Measurements from ENCODE around the gene PARM1.

PARM1 gene

DNA sequence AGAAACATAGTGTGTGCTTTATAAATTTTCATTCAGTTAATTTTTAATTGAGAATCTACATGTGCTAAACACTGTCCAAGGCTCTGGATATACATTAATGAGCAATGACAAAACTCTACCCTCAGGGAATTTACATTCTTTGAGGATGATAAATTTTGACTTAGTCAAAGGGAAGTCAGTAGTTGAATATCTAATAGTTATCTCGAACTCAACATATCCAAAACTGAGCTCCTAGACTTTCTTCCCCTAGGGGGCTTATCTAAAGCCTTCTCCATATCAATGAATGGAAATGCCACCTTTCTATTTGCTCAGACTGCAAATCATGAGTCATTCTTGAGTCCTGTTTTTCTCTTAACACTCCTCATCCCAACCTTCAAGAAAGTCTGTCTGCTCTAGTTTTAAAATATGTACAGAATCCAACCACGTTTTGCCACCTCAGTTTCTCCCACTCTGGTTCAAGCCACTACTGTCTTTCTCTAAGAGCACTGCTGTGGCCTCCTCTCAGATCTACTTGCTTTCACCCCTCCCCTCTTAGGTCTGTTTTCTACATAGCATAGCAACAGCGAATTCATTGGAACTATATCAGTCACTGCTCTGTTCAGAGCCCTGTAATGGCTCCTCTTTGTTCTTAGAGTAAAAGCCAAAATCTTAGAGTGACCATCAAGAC lies 9.5 kb downstream of the PARM1 start:
- DNase-seq (ENCODE audit: low read depth in 1 of 2, low spot score in 1 of 2), result no peak

DNA sequence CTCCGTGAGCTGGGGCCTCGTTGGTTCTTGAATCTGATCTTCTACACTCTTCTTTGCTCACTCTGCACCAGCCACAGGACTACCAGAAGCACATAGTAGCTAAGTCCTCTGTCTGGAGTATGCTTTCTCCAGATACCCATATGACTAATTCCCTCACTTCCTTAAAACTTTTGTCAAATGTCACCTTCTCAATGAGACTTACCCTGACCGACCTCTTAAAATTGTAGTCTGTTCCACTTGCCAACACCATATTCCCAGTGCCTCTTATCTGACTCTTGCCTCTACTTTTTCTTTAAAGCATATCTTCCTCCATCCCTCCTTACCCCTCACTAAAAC lies 10.0 kb downstream of the PARM1 start:
- no peak for DNase-seq (ENCODE audit: low read depth in 1 of 2, low spot score in 1 of 2)

DNA sequence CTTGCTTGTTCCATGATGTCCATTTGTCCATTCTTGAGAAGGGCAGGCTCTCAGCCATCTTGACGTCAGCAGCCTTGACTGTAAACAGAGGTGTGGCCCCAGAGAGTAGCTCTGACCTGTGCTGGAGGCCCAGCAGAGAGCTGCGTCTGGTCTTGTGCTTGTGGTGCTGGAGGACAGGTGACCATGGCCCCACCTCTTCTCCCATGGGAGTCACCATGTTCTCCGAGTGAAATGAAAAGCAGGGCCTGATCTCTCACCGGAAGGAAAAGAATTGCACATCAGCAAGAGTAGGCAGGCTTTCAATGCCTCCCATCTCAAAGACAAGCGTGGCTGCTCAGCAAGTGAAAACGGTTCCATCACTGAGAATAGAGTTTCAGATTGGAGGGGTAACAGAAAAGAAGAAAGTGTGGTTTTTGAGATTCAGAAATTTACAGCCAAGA lies 11.5 kb downstream of the PARM1 start:
- no peak for DNase-seq (ENCODE audit: low read depth in 1 of 2, low spot score in 1 of 2)

DNA sequence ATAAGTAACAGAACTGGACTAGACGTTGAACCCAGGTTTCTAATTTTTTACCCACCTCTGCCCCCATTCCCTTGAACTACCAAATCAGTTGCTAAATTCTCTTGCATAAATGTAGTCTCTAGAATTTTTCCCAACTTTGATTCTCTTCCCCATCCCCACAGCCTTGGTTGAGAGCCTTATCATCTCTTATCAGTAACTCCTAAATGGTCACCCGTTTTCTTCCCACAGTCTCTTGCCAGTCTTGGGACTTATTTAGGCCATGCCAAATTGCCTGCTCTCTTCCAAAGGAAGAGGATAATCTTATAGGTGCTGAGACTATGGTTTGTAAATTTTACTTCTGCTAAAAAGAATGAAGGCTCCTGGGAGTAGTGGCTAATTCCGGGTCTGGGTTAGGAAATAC lies 13.3 kb downstream of the PARM1 start:
- DNase-seq (ENCODE audit: low read depth in 1 of 2, low spot score in 1 of 2), result no peak

DNA sequence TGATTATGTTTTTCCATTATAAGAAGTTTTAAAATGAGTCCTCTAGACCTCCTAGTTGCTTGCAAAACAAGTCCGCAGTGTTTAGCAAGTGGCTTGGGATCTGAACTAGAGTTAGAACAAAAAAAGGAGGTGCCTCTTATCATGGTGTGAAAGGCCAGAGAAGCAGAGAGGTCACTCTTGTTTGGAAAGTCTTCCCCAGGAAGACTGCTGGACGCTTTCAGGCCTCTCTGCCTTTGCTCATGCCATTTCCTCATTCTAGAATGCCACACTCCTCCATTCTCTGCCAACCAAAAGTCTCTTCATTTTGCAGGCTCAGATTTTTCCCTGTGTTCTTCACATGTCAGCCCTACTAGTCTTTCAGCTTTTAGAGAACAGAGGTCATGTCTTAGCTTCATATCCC lies 14.9 kb downstream of the PARM1 start:
- no peak for DNase-seq (ENCODE audit: low read depth in 1 of 2, low spot score in 1 of 2)

DNA sequence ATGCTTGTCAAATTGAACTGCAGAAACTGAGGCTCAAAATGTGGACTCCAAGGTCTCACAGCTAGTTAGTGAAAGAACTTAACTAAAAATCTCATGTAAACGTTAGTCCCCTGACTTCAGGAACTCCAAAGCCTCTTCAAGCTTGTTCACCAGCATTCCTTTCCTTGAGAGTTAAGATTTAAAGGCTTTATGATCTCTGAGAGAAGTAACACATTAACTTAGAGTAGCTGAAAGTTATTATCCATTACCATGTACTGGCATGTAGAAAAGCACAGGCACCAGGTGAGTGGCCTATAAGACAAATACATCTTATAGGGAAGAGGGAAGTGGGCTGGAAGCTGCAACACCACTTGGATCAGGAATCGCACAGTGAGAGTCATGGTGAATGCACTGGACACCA lies 15.3 kb downstream of the PARM1 start:
- DNase-seq (ENCODE audit: low read depth in 1 of 2, low spot score in 1 of 2), result no peak

DNA sequence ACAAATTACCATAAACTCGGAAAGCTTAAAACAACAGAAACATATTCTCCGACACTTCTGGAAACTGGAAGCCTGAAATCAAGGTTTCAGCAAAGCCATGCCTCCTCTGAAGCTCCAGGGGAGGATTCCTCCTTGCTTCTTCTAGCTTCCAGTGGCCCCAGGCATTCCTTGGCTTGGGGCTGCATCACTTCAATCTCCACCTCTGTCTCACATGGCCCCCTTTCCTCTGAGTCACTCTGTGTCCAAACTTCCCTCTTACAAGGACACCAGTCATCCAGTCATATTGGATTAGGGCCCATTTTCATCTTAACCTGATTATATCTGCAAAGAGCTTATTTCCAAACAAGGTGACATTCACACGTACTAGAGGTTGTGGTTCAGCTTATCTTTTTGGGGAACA lies 17.3 kb downstream of the PARM1 start:
- no peak for DNase-seq (ENCODE audit: low read depth in 1 of 2, low spot score in 1 of 2)

DNA sequence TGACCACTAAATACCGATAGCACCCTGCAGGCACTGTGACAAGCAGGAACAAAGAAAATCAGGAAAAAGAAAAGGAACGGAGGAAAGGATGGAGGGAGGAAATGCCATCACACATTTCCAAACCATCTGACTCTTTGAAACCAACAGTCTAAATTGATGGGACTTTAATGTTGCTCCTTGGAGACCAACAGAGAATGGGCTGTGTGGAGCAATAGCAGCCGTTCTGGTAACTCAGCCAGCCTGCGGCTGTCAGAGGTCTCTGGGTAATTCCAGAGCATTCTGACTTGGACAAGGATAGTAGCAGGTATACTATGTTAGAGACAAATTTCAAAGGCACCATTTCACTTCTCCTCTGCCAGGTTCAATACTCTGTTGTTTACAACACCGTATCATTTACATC lies 18.0 kb downstream of the PARM1 start:
- DNase-seq (ENCODE audit: low read depth in 1 of 2, low spot score in 1 of 2), result no peak

DNA sequence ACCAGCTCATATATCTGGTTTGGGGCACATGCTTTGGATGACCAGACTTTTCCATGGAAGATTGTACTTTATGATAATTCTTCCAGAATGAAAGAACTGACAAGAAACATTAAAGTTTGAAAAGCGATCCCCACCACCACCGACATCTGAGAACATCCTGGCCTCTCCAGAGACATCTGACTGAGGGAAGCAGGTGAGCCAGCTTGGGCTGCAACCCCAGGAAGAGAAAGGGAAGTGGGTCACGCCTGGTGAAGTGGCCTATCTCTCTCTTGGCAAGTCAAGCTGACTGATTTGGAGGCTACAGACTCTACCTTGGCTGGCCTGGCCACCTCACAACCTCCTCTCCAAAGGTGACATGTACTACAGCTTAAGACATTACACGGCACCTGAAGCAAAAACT lies 20.7 kb downstream of the PARM1 start:
- no peak for DNase-seq (ENCODE audit: low read depth in 1 of 2, low spot score in 1 of 2)

DNA sequence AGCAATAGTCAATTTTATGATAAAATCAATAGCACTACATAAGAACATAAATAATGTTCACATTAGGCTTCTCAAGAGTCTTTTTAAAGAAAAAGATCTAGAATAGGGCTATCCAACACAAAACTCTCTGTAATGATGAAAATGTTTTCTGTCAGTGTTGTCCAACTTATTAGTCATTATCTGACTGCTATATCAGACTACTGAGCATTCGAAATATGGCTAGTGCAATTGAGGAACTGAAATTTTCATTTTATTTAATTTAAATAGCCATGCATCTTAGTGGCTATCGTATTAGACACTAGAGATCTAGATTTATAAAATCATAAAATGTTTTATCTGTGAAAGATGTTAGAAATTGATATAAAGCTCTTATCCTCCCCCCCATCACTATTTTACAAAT lies 26.0 kb downstream of the PARM1 start:
- DNase-seq (ENCODE audit: low read depth in 1 of 2, low spot score in 1 of 2), result no peak

DNA sequence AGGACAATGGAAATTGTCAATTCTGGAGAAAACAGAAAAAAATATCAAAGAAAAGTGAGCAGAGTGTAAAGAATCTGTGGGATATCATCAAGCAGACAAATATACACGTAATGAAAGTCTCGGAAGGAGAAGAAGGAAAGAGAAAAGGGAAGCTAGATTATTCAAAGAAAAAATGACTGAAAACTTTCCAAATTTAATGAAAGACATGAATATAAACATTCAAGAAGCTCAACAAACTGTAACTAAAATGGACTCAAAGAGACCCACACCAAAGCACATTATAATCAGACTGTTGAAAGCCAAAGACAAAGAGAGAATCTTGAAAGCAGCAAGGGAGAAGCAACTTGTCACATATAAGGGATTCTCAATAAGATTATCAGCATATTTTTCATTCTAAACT lies 28.3 kb downstream of the PARM1 start:
- DNase-seq (ENCODE audit: low read depth in 1 of 2, low spot score in 1 of 2), result no peak

DNA sequence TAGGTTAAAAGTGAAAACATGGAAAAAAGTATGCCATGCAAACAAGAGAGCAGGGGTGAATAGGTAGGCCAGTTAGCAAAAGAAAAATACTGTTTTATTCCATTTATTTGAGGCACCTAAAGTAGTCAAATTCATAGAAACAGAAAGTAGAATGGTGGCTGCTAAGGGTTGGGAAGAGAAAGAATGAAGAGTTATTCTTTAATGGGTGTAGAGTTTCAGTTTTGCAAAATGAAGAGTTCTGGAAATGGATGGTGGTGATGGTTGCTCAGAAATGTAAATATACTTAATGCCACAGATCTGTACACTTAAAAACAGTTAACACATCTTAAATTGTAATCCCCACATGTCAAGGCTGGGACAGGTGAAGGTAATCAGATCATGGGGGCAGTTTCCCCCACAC lies 29.7 kb downstream of the PARM1 start:
- DNase-seq (ENCODE audit: low read depth in 1 of 2, low spot score in 1 of 2), result no peak

DNA sequence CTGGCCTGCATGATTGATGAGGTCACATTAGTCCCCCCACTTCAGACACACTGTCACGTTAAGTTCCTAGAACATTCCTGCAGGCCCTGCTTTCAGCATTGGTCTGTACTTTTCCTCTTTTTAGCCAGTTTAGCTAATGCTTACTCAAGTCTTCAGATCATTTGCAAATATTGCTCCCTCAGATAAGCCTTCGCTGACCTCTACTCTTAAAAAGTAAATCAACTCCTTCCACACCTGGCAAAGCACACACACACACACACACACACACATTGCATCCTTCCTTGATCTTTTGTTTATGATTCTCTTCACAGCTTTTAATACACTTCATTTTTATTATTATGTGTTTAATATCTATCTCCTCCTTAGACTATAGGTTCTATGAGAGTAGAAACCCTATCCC lies 31.4 kb downstream of the PARM1 start:
- no peak for DNase-seq (ENCODE audit: low read depth in 1 of 2, low spot score in 1 of 2)

DNA sequence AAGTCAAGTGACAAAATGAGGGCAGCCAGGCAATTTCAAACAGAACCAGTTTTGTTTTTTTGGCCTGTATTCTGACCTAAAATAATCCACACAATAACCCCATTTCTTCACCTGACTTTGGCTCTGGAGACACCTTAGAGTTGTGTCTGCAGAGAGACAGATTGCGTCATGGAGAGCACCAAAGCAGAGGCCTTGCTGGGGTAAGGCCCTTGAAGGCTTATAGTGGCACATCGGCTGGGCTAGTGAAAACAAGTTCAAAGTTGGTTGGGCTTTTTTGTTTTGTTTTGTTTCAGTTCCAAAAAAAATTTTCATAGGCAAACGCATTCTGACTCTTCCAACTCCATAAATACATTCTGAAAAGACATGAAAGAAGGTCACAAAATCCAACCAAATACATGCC lies 34.4 kb downstream of the PARM1 start:
- no peak for DNase-seq (ENCODE audit: low read depth in 1 of 2, low spot score in 1 of 2)

DNA sequence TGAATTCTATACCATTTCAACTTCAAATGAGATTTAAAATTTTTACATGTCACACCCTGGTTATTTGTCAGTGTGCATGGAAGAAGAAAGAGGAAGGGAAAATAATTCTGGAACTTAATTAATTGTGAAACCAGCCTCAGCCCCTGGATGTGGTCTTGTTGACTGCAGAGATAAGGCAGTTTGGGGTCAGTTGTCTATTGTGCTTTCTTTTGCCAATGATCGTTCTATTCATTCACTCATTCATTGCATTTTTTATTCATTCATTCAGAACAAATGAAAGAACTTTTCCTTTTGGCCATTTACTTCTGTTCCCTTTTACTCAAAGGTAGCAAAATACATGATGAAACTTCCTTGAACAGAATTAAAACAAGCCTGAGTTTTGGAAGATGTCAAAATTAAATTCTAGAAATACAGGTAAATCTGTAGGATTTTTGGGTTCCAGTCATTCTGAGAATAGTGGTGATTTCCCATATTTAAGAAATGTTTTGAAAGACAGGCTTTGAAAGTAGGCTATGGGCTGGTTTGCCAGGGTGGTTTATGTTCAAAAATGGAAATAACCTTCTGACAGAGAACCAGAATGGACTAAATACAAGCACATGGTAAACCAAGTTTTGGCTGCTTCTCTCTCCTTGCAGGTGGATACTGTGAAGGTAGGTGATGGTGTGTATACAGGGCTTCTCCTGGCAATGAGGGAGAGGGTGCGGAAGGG lies 35.7 kb downstream of the PARM1 start:
- DNase-seq (ENCODE audit: low read depth in 1 of 2, low spot score in 1 of 2), result no peak

DNA sequence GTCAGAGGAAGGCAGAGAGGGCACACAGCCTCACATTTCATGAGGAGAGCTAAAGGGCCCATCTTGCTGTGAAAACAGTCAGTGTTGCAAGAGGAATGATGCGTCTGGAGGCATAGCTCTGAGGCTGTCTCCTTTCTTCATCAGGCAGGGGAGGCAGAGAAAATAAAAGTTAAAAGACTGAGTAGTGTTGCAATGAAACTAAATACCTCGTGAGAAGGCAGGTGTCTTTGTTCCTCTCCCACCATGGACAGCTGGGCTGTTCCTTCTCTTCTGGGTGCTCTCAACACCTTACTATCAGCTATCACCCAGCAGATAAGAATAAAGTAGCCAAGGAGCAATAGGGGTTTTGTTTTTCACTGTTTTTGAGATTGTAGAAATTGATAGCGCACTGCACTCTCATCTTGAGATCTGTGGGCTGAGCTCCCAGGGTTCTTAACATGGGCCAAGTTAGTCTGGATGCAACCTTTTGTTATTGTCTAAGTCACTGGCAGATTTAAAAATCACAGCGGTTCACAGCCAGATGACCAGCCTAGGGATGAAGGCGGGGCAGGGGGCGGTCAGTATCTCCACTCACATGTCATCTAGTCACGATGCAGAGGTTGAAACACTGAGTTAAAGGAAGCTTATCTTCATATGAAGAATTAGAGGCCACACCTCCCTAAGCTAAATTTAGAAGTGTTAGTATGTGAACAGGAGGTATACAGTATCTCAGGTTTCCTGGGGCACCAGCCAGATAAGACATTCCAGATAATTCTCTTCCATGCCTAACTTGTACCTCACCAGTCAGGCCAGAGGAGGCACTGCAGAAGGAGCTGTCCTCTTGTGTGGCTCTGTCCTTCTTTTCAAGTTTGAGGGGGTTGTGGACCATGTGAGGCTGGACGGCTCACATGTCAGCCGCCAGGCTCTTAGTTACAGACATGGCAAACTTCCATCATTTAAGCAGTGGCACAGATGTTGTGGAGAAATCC lies 36.9 kb downstream of the PARM1 start:
- no peak for DNase-seq (ENCODE audit: low read depth in 1 of 2, low spot score in 1 of 2)

DNA sequence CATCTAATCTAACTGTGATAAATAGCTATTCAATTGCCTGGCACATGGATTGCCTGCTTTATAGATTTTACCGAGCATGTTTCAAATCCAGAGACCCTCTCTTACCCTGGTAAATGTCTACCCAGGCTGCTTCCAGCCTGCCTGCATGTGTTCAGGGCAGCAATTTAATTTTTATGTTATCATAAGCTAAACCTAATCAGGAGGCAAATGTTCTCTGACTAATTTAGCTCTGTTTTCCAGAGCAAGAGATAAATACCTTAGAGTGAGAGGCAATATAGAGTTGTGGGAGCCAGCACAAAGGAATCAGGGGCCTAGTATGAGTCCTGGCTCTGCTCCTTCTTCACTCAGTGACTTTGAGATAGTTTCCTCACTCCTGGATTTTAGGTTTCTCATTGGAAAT lies 37.7 kb downstream of the PARM1 start:
- DNase-seq (ENCODE audit: low read depth in 1 of 2, low spot score in 1 of 2), result no peak

DNA sequence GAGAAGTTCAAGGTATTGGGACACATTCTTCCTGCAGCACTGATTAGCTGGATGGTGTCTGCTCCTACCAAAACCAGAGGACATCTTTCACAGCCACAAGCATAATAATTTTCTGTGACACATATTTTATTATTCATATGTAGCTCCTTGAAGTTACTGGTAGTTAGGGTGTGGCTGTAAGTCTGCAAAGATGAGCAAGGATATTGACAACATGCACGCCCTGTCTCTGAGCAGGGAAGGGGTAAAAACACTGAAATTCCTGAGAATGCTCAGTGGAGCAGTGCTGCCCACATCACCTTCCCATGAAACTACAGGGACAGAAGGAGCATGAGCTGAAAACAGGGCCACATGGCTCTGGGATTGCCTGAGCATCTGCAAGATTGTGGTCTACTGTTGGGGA lies 38.9 kb downstream of the PARM1 start:
- no peak for DNase-seq (ENCODE audit: low read depth in 1 of 2, low spot score in 1 of 2)

DNA sequence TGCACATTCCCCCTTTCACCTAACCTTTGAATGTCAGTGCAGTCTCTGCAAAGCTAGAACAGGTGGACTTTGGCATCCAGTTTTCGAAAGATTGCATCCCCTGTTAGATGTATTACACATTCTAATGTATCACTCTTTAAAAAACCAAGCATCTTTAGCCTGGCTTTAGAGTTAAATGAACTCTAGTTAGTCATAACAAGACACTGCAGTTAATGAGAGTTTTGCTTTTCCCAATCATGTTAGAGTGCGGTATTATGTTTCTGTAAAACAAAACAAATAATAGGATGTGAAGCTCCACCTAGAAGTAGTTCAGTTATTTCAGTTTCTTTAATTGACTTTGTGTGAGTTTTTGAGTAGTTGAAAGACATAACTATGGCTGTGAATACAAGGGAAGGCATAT lies 42.2 kb downstream of the PARM1 start:
- DNase-seq (ENCODE audit: low read depth in 1 of 2, low spot score in 1 of 2), result no peak

DNA sequence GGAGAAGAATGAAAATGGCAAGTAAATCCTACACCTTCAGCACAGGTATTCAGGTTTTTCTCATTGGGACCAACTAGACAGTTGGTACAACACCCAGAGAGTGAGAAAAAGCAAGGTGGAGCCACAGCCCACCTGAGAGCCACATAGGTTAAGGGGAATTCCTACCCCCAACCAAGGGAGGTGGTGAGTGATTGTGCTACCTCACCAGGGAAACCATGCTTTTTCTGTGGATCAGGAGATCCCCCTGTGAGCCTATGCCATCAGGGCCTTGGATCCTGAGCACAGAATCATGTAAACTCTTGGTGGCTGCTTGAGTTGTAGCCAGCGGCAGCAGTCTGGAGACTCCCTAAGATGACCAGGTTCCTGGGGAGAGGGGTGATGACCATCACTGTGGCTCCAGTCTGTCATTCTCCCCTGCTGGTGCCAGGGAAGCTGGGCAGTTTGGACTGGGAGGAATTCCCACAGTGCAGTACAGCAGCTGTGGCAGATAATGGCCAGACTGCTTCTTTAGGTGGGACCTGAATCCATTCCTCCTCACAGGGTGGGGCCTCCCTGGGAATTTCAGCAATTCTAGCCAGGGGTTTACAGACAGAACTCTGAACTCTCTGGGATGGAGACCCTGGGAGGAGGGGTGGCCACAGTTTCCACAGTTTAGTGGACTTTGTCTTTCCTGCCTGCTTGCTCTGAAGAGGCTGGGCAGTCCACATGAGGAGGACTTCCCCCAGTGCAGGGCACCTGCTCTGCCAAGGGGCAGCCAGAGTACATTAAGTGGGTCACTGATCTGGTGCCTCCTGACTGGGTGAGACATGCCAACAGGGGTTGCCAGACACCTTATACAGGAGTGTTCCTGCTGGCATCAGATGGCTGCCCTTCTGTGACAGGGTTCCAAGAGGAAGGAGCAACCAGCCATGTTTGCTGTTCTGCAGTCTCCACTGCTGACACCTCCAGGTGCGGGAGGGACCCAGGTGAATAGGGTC lies 43.2 kb downstream of the PARM1 start:
- no peak for DNase-seq (ENCODE audit: low read depth in 1 of 2, low spot score in 1 of 2)

Measured in activated CD4-positive, alpha-beta T cell treated with anti-CD3 and anti-CD28 coated beads, Interleukin-2, amount 50 U/mL, for 24 hours (primary cell).